HuH-7.5 (cell line): Measurements from ENCODE around the gene ASIC4.

Experiments
- DNase-seq: peaks from one replicate; pipeline ENCODE4 v3.0.0; 2011; ENCODE audit warnings: low spot score

ASIC4 gene

DNA sequence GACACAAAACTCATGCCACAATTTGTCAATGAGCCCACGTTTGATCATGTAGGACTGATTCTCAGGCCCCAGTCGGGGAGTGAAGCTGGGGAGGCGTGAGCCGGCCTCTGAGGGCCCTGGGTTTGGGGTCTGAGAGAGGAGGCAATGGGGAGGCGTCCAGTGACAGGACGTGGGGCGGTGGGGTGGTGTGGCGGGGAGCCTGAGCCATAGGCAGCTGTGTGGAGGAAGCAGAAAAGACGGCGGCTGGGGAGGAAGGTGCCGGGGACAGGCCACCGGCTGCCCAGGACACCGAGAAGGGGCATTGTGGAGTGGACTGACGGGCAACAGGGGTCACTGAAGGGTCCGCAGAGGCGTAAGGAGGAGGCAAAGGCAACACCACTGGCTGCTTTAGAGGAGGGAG lies 22.1 kb downstream of the ASIC4 start:
- DNase-seq: no peak

- no peak for DNase-seq
Observed at GRCh38 chr2:219536967-219537366, 22.7 kb downstream of the ASIC4 start.

DNA sequence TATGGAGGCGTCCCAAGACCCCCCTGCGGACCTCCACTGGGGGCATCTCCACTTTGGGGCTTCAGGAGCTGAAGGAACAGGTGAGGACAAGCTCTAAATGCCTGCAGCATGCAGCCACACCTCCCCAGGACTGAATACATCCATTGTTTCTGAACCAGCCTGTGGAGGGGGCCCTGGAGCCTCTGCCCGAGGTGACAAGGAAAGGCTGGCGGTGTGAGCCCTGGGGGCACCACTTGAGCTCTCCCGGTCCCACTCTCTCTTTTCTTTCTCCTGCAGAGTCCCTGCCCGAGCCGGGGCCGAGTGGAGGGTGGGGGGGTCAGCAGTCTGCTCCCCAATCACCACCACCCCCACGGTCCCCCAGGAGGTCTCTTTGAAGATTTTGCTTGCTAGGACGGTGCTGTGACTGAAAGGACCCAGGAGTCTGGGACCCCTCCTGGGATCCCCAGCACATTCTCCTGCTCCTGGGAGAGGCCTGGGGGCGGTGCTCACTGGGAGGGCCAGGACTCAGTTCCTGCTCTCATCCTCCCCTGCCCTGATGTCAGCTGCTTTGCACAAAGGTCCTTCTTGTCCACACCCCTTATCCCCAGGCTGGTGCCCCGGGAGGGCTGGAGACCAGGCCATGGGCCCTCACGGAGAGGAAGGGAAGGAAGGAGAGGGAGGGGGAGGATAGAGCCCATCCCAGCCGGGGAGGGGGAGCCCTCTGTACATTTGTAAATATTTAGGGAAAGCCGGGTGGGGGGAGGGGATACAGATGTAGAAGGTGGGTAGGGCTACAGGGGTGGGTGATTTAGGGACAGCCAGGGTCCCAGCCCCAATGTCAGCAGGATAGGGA lies 23.6 kb downstream of the ASIC4 start:
- no peak for DNase-seq

DNA sequence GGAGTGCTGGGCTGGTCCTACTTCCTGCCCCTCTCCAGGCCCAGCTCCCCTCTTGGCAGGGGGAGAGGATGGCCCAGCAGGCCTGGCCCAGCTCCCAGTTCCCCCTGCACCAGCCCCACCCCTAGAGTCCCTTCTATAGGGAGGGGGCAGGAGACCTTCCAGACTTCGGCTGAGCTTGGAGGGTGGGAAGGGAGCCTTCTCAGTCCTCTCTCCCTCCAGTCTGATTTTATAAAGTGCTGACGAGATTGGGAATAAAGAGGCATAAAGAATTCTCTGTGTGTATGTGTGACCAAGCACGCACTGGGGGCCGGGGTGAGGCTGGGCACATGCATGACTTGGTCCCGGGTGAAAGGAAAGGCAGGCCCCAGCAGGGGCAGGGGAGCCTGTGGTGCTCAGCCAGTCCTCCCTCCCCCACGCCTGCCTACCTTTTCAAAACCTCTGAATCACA lies 24.2 kb downstream of the ASIC4 start:
- no peak for DNase-seq

- no peak for DNase-seq
Observed at GRCh38 chr2:219538956-219539788, 24.9 kb downstream of the ASIC4 start.

GRCh38 chr2:219539926-219540678 lies 25.8 kb downstream of the ASIC4 start:
- no peak for DNase-seq

GRCh38 chr2:219540784-219541504 lies 26.7 kb downstream of the ASIC4 start:
- no peak for DNase-seq

DNA sequence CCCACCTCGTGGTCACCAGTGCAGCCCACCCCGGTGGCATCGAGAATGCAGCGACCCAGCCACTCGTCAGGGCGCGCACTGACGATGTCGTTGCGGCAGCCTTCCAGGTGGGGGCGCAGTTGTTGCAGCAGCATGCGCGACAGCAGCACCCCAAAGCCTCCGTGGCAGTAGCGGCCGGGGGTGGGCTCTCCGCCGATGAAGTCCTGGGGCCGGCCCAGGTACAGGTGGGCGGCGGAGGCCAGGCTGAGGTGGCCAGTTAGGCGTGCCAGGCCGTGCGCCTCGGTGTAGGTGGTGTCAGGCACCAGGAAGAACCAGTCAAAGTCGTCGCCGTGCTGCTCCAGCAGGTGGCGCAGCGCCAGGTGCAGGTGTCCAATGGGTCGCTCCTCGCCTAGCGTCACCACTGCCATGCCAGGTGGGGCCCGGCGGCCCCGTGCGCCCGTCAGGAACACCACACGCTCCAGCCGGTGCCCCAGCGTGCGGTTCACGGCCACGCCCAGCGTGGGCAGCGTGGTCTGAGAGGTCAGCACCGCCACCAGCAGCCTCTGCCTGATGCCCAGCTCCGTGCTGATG lies 27.4 kb downstream of the ASIC4 start:
- peak; percentile 94 for DNase-seq

DNA sequence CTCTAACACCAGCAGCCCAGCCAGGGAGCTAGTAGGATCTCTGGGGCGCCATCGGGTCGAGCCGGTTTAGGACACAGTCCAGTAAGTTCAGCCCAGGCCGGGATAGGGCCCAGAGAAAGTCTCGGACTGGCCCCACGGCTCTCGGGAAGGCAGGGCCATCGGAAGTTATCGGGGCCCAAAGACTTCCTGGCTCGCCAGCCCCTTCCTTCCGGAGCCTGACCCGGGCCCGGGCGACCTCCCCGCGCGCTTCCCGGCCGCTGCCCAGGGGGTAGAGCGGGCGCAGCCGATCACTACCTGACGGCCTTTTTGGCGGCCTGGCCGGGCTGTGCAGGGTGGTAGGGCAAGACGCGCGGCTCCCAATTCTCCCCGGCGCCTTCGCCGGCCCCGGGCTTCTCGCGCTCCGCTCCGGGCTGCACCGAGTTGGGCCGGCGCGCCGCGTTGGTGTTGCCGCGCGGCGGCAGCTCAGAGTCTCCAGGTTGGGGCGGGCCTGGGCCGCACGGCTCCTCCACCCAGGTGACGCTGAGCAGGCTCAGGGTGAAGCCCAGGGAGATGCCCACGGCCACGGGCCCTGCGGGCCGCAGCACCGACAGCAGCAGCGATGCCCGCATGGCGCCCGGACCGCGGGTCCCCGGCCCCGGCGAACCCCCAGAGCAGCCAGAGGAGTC lies 28.8 kb downstream of the ASIC4 start:
- DNase-seq: peak; percentile 66

- peak; percentile 99 for DNase-seq
Observed at GRCh38 chr2:219543596-219544358, 29.5 kb downstream of the ASIC4 start, which contains the start of the genes CHPF and TMEM198. TSS of gene CHPF (minus strand) at chr2:219543809. CDS start at chr2:219543538, 271 bp downstream. TSS of gene TMEM198 (plus strand) at chr2:219544028. CDS start at chr2:219544728, 700 bp downstream.

DNA sequence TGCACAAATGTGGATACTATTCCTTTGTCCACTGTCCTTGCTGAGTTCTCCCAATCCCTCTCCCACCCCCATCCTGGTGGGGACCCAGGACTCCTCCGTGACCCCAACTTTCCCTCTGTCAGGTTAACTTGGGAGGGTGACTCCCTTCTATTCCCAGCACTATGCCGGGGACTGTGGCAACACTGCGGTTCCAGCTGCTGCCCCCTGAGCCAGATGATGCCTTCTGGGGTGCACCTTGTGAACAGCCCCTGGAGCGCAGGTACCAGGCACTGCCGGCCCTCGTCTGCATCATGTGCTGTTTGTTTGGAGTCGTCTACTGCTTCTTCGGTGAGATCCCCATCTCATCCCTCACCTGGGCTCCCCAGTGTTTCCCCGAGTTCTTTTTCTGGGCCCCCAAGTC lies 30.3 kb downstream of the ASIC4 start:
- DNase-seq: no peak

GRCh38 chr2:219545295-219545942 lies 31.1 kb downstream of the ASIC4 start:
- DNase-seq: no peak

- no peak for DNase-seq
Observed at GRCh38 chr2:219545943-219546352, 31.7 kb downstream of the ASIC4 start.

GRCh38 chr2:219547621-219548020 lies 33.3 kb downstream of the ASIC4 start:
- DNase-seq: no peak

- no peak for DNase-seq
Observed at GRCh38 chr2:219548990-219549389, 34.7 kb downstream of the ASIC4 start.

GRCh38 chr2:219549619-219550018 lies 35.3 kb downstream of the ASIC4 start:
- no peak for DNase-seq

GRCh38 chr2:219551441-219552381 lies 37.4 kb downstream of the ASIC4 start:
- DNase-seq: peak; percentile 64
